Breast epithelium (tissue), 4 donors: ENCODE results near the gene PRR20G. TPM values are rescaled to one million over a fixed set of nuclear protein-coding genes. Genes with fewer than 3 reads are reported as not detected.

ENCODE experiments used
- DNase-seq, 2 donors: peaks; one replicate each; pipeline ENCODE4 v3.0.0-alpha.2; 2019; ENCODE audit warnings: low spot score in 2 of 2
- H3K27ac ChIP-seq, 2 donors: fragments of 200-600 bp; sonication (generic) in 1 of 2; one replicate each; pipeline ENCODE4 v1.5.1; 2016 to 2019; ENCODE audit warnings: mild to moderate bottlenecking in 1 of 2
- H3K27me3 ChIP-seq, 2 donors: fragments of 200-600 bp; sonication (generic) in 1 of 2; one replicate each; pipeline versions ENCODE4 v1.5.1 to v1.6.0; 2017 to 2019; ENCODE audit warnings: control low read depth in 1 of 2, mild to moderate bottlenecking in 1 of 2
- H3K36me3 ChIP-seq: fragments of 200-600 bp; one replicate; pipeline ENCODE4 v1.5.1; 2019
- H3K4me1 ChIP-seq, 2 donors: fragments of 200-600 bp; sonication (generic); one replicate each; pipeline ENCODE4 v1.5.1; 2016 to 2019; ENCODE audit warnings: control low read depth in 1 of 2
- H3K4me3 ChIP-seq, 3 donors: fragments of 200-600 bp; sonication (generic); 1 replicate in 2 of 3; 2 replicates in 1 of 3; pipeline ENCODE4 v1.5.1; 2016 to 2019; ENCODE audit warnings: mild to moderate bottlenecking in 3 of 3, moderate library complexity in 2 of 3
- H3K9me3 ChIP-seq, 2 donors: fragments of 200-600 bp; sonication (generic) in 1 of 2; one replicate each; pipeline ENCODE4 v1.5.1; 2016 to 2019; ENCODE audit warnings: control low read depth in 1 of 2
- CTCF ChIP-seq, 3 donors: fragments of 450-650 bp; IDR thresholded peaks; one replicate each; pipeline ENCODE4 v1.5.1; 2016 to 2017; ENCODE audit warnings: antibody characterized with exemption in 3 of 3, mild to moderate bottlenecking in 3 of 3, moderate library complexity in 3 of 3
- POLR2A ChIP-seq: fragments of 450-650 bp; IDR thresholded peaks from one replicate; pipeline ENCODE4 v1.6.1; 2016; ENCODE audit warnings: antibody characterized with exemption, mild to moderate bottlenecking, moderate library complexity
- POLR2AphosphoS5 ChIP-seq, 3 donors: sonication (generic); formaldehyde crosslinking; IDR thresholded peaks; one replicate each; pipeline ENCODE4 v1.6.1; 2017; ENCODE audit warnings: antibody characterized with exemption in 3 of 3
- intact Hi-C: fragments of 100-400 bp; cut with DNase I; formaldehyde crosslinking; loops from one replicate; pipeline ENCODE4 v1.15.1; 2023; ENCODE audit warnings: low total_unique reads
- total RNA-seq, 3 donors: library from RNA; depleted of rRNA; stranded (reverse); fragments of >200 nt; gene quantifications; one replicate each; pipeline ENCODE4 v1.1.0, GENCODE V29; 2016

PRR20G gene
- total RNA-seq, 3 donors from 2014 or later = not detected

DNA sequence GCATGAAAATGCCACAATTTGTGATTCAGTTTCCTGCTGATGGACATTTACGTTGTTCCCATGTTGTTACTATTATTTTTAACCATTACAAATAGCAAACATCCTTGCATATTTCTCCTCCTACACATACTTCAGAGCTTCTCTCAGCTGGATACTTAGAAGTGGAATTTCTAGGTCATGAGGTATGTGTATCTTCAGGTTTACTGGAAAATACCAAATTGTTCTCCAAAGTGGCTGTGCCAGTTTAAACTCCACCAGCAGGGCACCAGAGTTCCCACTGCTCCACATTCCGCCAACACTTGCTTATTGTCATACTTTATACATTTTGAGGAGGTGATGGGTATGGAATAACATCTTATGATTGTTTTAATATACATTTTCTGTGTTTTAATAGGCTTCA lies 49.2 kb downstream of the PRR20G start:
- no peak overlapping the region for H3K27ac ChIP-seq
- no peaks in the 10 kb centered on the region for H3K36me3 ChIP-seq
- intact Hi-C loops = no loop called here
- H3K27me3 ChIP-seq = peaks cover 0 to 7% of the 10 kb centered on the region in 2 donors
- no peak overlapping the region for H3K4me3 ChIP-seq
- TF ChIP-seq POLR2AphosphoS5 (IDR thresholded peaks at IDR 0.05) (no peak), CTCF (IDR thresholded peaks at IDR 0.05) (no peak), POLR2A (no peak)
- H3K4me1 ChIP-seq = no peaks in the 10 kb centered on the region
- H3K9me3 ChIP-seq = peaks cover 0 to 4% of the 10 kb centered on the region in 2 donors
- DNase-seq = no peak

DNA sequence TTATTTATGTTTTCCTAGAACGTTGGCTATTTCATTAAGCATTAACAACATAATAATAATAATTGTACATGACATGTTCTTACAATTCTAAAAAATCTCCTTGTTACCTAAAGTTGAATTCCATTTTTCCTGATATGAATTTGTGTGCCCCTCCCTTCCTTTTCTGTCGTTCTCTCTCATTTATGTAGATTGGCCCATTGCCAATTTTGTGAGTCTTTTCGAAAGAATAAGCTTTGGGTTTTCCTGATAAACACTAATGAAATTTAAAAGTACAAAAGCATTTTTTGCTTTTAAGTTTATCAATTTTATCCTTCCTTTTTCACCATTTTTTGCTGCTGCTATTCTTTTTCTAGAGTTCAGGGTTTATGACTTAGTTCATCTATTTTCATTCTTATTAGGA lies 50.0 kb downstream of the PRR20G start:
- intact Hi-C loops = no loop called here
- Histone ChIP-seq H3K4me1 (no peaks in the 10 kb centered on the region), H3K27me3 (peaks cover 0 to 7% of the 10 kb centered on the region in 2 donors), H3K27ac (no peak overlapping the region), H3K4me3 (no peak overlapping the region), H3K36me3 (no peaks in the 10 kb centered on the region), H3K9me3 (peaks cover 0 to under 1% of the 10 kb centered on the region in 2 donors)
- TF ChIP-seq POLR2AphosphoS5 (IDR thresholded peaks at IDR 0.05) (no peak), POLR2A (no peak), CTCF (IDR thresholded peaks at IDR 0.05) (no peak)
- DNase-seq = no peak

DNA sequence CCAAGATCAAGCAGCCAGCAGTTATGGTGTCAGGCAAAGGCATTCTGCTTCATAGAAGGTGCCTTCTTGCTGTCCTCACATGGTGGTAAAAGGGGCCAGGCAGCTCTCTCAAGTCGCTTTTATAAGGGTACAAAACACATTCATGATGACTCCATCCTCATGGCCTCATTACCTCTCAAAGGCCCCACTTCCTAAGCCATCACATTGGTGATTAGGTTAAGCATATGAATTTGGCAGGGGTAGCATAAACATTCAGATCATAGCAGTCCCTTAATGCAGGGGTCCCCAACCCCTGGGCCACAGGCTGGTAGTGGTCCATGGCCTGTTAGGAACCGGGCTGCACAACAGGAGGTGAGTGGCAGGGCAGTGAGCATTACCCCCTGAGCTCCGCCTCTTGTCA lies 52.1 kb downstream of the PRR20G start:
- Histone ChIP-seq H3K4me3 (no peak overlapping the region), H3K9me3 (peaks cover 5 to 6% of the 10 kb centered on the region in 2 donors), H3K27ac (no peak overlapping the region), H3K27me3 (peaks cover 0 to 6% of the 10 kb centered on the region in 2 donors), H3K36me3 (no peaks in the 10 kb centered on the region), H3K4me1 (no peaks in the 10 kb centered on the region)
- no peak for DNase-seq
- intact Hi-C loops = no loop called here
- no peak for TF ChIP-seq CTCF (IDR thresholded peaks at IDR 0.05)
- TF ChIP-seq POLR2A = no peak
- no peak for TF ChIP-seq POLR2AphosphoS5 (IDR thresholded peaks at IDR 0.05)

- TF ChIP-seq CTCF (IDR thresholded peaks at IDR 0.05) = no peak
- TF ChIP-seq POLR2A = no peak
- TF ChIP-seq POLR2AphosphoS5 (IDR thresholded peaks at IDR 0.05) = no peak
- DNase-seq = no peak
- intact Hi-C loops = no loop called here
- Histone ChIP-seq H3K4me3 (no peak overlapping the region), H3K27me3 (no peaks in the 10 kb centered on the region), H3K27ac (no peak overlapping the region), H3K4me1 (no peaks in the 10 kb centered on the region), H3K9me3 (peaks cover 6% of the 10 kb centered on the region in 2 donors), H3K36me3 (no peaks in the 10 kb centered on the region)
These were observed 53.1 kb downstream of the PRR20G start for GRCh38 chr3:127234778-127235177.

Other genes with a start within 250 kb of the PRR20G start
- gene PRR23E, start 94.9 kb downstream of the PRR20G start, total RNA-seq = not detected